Smooth muscle cell (in vitro differentiated cells): ENCODE results near the gene NDRG3. TPM values are rescaled to one million over a fixed set of nuclear protein-coding genes. Genes with fewer than 3 reads are reported as not detected.
A peak's percentile ranks its signal among the peaks of the same experiment; 100 is the strongest.

ENCODE experiments used
- DNase-seq: peaks from one replicate; lab custom pipeline; 2025; ENCODE audit not compliant: unreplicated experiment; lab: John Stamatoyannopoulos, UW
- H2AFZ ChIP-seq: fragments of 200-600 bp; sonication (generic); 2 replicates; pipeline ENCODE4 v1.6.0; 2016; ENCODE audit warnings: antibody characterized with exemption, low read depth, mild to moderate bottlenecking
- H3F3A ChIP-seq: fragments of 200-600 bp; sonication (generic); 2 replicates; pipeline ENCODE4 v1.6.0; 2017; ENCODE audit warnings: antibody characterized with exemption, low read depth
- H3K27ac ChIP-seq: fragments of 200-600 bp; sonication (generic); 2 replicates; pipeline ENCODE4 v1.5.1; 2016; ENCODE audit warnings: low read depth, mild to moderate bottlenecking
- H3K27me3 ChIP-seq: fragments of 200-600 bp; sonication (generic); 2 replicates; pipeline ENCODE4 v1.6.1; 2016; ENCODE audit warnings: low read depth, mild to moderate bottlenecking
- H3K36me3 ChIP-seq: fragments of 200-600 bp; sonication (generic); 2 replicates; pipeline ENCODE4 v1.5.1; 2016; ENCODE audit warnings: low read depth
- H3K4me1 ChIP-seq: fragments of 200-600 bp; sonication (generic); 2 replicates; pipeline ENCODE4 v1.5.1; 2016; ENCODE audit warnings: low read depth
- H3K4me2 ChIP-seq: fragments of 200-600 bp; sonication (generic); 2 replicates; pipeline ENCODE4 v1.6.0; 2016; ENCODE audit warnings: mild to moderate bottlenecking
- H3K4me3 ChIP-seq: fragments of 200-600 bp; sonication (generic); 2 replicates; pipeline ENCODE4 v1.5.1; 2016; ENCODE audit warnings: mild to moderate bottlenecking
- H3K79me2 ChIP-seq: fragments of 200-600 bp; sonication (generic); 2 replicates; pipeline ENCODE4 v1.6.0; 2016; ENCODE audit warnings: low read depth, mild to moderate bottlenecking
- H3K9ac ChIP-seq: fragments of 200-600 bp; sonication (generic); 2 replicates; pipeline ENCODE4 v1.6.0; 2016; ENCODE audit warnings: low read depth
- H3K9me3 ChIP-seq: fragments of 200-600 bp; sonication (generic); replicated peaks from 2 replicates; pipeline ENCODE4 v1.5.1; 2016; ENCODE audit warnings: low read depth
- H4K20me1 ChIP-seq: fragments of 200-600 bp; sonication (generic); 2 replicates; pipeline ENCODE4 v1.6.0; 2016; ENCODE audit warnings: low read depth
- CTCF ChIP-seq: fragments of 200-600 bp; sonication (generic); IDR thresholded peaks from 2 replicates; pipeline ENCODE4 v1.5.1; 2017; ENCODE audit warnings: borderline replicate concordance, mild to moderate bottlenecking, antibody characterized with exemption; ENCODE audit not compliant: insufficient read depth, poor library complexity, severe bottlenecking
- WGBS: methylation state at CpG from one replicate; pipeline ENCODE4 v1.1.7; 2016; ENCODE audit warnings: low lambda C conversion rate; 5-methylcytosine and 5-hydroxymethylcytosine counted together
- polyA plus RNA-seq: library from polyadenylated mRNA; unstranded; fragments of >200 nt; fragmentation: Nextera tagmentation; extraction: Ambion mirVana; gene quantifications from 2 replicates; pipeline ENCODE4 v1.2.1, GENCODE V29; 2016
- total RNA-seq: library from RNA; depleted of rRNA; stranded (reverse); fragments of >200 nt; gene quantifications from 2 replicates; pipeline ENCODE4 v1.2.3, GENCODE V29; 2014

NDRG3 gene
- 14.6 and 16.3 TPM in 2 replicates for total RNA-seq
- 13.4 and 18.7 TPM in 2 replicates for polyA plus RNA-seq

DNA sequence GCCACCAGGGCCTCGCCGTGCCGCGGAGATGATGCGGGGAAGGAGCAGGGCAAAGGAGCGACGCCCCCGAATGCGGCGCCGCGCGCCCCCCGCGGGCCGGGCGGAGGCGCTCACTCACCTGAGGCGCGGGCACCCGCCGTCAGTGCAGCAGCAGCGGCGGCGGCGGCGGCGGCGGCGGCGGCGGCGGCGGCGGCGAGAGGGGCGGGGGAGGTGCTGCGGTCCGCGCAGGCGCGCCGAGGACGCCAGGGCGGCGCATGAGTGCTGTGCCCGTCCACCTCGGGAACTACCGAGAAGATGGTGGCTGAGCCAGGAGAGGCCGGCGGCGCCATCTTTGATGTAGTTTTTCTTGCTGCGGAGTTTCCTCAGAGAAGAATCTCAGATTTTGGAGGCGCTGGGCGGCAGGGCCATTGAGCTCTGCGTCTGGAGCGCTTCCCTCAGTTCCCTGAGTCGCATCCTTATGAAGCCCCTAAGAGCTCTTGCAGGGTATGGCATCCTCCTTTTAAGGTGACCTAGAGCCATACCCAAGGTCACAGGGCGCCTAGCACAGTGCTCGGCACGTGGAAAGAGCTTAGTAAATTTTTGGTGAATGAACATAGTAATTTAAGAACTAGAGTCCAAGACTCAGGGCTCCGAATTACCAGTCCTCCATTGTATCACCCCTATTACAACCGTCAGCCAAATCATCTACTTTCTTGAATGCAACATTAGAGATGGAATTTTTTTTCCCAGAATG, at the start of gene NDRG3:
TSS of gene NDRG3 (minus strand) at position 164 of the 733 bp plus-strand sequence. CDS start 24,355 bp downstream, outside the sequence.
- Histone ChIP-seq H3K27me3 (peaks cover 31% of the 10 kb centered on the region), H2AFZ (peak within 1 kb of the TSS; percentile 100), H3K27ac (no peak within 1 kb of the TSS), H3K36me3 (no peaks in the 10 kb centered on the region), H3K4me3 (peak within 1 kb of the TSS; percentile 82), H3K9me3 (no peaks in the 10 kb centered on the region), H3K79me2 (no peaks in the 10 kb centered on the region), H3K4me1 (peaks cover 12% of the 10 kb centered on the region), H4K20me1 (peaks cover 31% of the 10 kb centered on the region), H3K9ac (peak within 1 kb of the TSS; percentile 51), H3K4me2 (peak within 1 kb of the TSS; percentile 92), H3F3A (no peaks in the 10 kb centered on the region)
- no peak for TF ChIP-seq CTCF
- DNase-seq: peak; percentile 62
- 11% methylated on average over 29 of the region's 63 CpGs for WGBS

DNA sequence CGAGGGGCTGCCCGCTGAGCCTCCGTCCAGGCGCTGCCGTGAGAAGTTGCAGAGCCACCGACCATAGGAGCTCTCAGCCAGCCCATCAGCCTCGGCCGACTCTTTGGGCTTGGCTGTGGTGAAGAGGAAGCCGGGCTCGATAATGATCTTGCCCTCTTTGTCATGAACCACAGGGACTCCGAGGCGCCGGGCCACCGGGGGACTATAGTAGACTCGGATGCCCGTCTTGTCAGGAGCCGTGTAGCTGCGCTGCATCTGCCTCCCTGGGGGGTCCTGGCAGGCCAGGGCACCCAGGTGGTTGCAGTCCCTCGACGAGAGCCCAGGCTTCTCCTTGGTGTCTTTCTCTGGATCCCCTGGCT, 48.2 kb upstream of the NDRG3 start:
- no peak for TF ChIP-seq CTCF
- Histone ChIP-seq H3K27me3 (no peaks in the 10 kb centered on the region), H3K9ac (no peak overlapping the region), H4K20me1 (peaks cover 6% of the 10 kb centered on the region), H2AFZ (no peak overlapping the region), H3K4me3 (no peak overlapping the region), H3K27ac (no peak overlapping the region), H3K9me3 (no peaks in the 10 kb centered on the region), H3K4me1 (peaks cover 4% of the 10 kb centered on the region), H3K4me2 (no peak overlapping the region), H3K36me3 (no peaks in the 10 kb centered on the region), H3F3A (no peaks in the 10 kb centered on the region), H3K79me2 (no peaks in the 10 kb centered on the region)
- DNase-seq: no peak
- WGBS: 96% methylated on average over 20 of the region's 20 CpGs

DNA sequence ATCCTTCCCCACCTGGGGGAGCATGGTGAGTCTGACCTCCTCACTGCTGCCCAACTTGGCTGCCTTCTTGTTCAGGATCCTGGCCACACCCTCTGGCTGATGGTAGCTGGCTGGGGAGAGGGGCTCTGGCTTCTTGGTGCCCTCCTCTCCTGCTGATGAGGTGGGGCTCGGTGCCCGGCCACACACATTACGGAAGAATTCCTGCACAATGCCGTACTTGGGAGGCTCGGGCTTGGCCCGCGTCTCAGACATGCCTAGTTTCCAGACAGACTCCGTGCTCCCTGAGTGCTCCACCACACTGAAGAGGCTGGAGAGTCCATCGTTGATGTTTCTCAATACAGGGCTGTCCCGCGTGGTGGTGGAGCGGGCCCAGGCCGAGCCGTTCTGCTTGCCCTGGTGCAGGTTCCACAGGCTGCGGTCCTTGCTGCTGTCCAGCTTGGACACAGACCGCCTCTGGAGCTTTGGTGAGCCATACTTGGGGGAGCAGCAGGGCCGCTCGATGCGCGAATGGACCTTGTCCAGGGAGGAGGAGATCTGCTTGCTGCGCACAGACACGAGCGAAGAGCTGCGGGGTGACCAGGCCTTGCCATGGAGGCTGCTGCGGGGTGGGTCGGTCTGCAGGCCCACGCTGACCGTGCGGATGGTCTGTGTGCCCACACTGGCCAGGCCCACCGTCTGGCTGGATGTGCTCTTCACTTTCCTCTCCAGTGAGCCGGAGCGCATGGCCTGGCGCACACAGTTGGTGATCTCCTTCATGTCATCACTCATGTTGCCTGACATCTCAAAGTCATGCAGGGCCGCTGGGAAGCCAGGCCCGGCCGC, 47.6 kb upstream of the NDRG3 start:
- Histone ChIP-seq H3K27ac (no peak overlapping the region), H3K36me3 (no peaks in the 10 kb centered on the region), H3K9ac (no peak overlapping the region), H3K4me2 (no peak overlapping the region), H4K20me1 (peaks cover 11% of the 10 kb centered on the region), H3K79me2 (no peaks in the 10 kb centered on the region), H3K4me1 (peaks cover 4% of the 10 kb centered on the region), H3K27me3 (no peaks in the 10 kb centered on the region), H3K4me3 (no peak overlapping the region), H3K9me3 (no peaks in the 10 kb centered on the region), H2AFZ (no peak overlapping the region), H3F3A (no peaks in the 10 kb centered on the region)
- no peak for DNase-seq
- WGBS: 96% methylated on average over 36 of the region's 36 CpGs
- TF ChIP-seq CTCF: no peak
